Measurements from ENCODE around the gene NR1H3.

NR1H3 gene

GRCh38 chr11:47280860-47281259 lies 23.1 kb downstream of the NR1H3 start:
- no peak for ATAC-seq (ENCODE audit: low read depth)
- Histone ChIP-seq H3K36me3 (ENCODE audit: low read depth) (peaks cover 92% of the 10 kb centered on the region), H3K4me3 (ENCODE audit: severe bottlenecking) (no peak overlapping the region), H3K9me3 (ENCODE audit: severe bottlenecking) (no peaks in the 10 kb centered on the region), H3K27ac (ENCODE audit: poor library complexity, severe bottlenecking) (no peak overlapping the region), H3K27me3 (ENCODE audit: insufficient read depth, poor library complexity, severe bottlenecking) (no peaks in the 10 kb centered on the region), H3K4me1 (ENCODE audit: insufficient read depth, poor library complexity, severe bottlenecking) (no peaks in the 10 kb centered on the region)
- no peak for TF ChIP-seq CTCF (IDR thresholded peaks at IDR 0.05; ENCODE audit: poor library complexity, severe bottlenecking)
- DNase-seq (ENCODE audit: low spot score): no peak

GRCh38 chr11:47282462-47282861 lies 24.7 kb downstream of the NR1H3 start:
- DNase-seq (ENCODE audit: low spot score) (no peak), ATAC-seq (ENCODE audit: low read depth) (no peak)
- H3K4me1 ChIP-seq (ENCODE audit: insufficient read depth, poor library complexity, severe bottlenecking): no peaks in the 10 kb centered on the region
- no peak overlapping the region for H3K27ac ChIP-seq (ENCODE audit: poor library complexity, severe bottlenecking)
- peaks cover 88% of the 10 kb centered on the region for H3K36me3 ChIP-seq (ENCODE audit: low read depth)
- no peak for TF ChIP-seq CTCF (IDR thresholded peaks at IDR 0.05; ENCODE audit: poor library complexity, severe bottlenecking)
- no peaks in the 10 kb centered on the region for H3K9me3 ChIP-seq (ENCODE audit: severe bottlenecking)
- no peaks in the 10 kb centered on the region for H3K27me3 ChIP-seq (ENCODE audit: insufficient read depth, poor library complexity, severe bottlenecking)
- H3K4me3 ChIP-seq (ENCODE audit: severe bottlenecking): no peak overlapping the region

GRCh38 chr11:47284151-47284550 lies 26.4 kb downstream of the NR1H3 start:
- ATAC-seq (ENCODE audit: low read depth) (no peak), DNase-seq (ENCODE audit: low spot score) (no peak)
- no peak overlapping the region for H3K27ac ChIP-seq (ENCODE audit: poor library complexity, severe bottlenecking)
- peaks cover 73% of the 10 kb centered on the region for H3K36me3 ChIP-seq (ENCODE audit: low read depth)
- TF ChIP-seq CTCF (IDR thresholded peaks at IDR 0.05; ENCODE audit: poor library complexity, severe bottlenecking): no peak
- H3K4me3 ChIP-seq (ENCODE audit: severe bottlenecking): no peak overlapping the region
- H3K27me3 ChIP-seq (ENCODE audit: insufficient read depth, poor library complexity, severe bottlenecking): no peaks in the 10 kb centered on the region
- no peaks in the 10 kb centered on the region for H3K9me3 ChIP-seq (ENCODE audit: severe bottlenecking)
- H3K4me1 ChIP-seq (ENCODE audit: insufficient read depth, poor library complexity, severe bottlenecking): no peaks in the 10 kb centered on the region

DNA sequence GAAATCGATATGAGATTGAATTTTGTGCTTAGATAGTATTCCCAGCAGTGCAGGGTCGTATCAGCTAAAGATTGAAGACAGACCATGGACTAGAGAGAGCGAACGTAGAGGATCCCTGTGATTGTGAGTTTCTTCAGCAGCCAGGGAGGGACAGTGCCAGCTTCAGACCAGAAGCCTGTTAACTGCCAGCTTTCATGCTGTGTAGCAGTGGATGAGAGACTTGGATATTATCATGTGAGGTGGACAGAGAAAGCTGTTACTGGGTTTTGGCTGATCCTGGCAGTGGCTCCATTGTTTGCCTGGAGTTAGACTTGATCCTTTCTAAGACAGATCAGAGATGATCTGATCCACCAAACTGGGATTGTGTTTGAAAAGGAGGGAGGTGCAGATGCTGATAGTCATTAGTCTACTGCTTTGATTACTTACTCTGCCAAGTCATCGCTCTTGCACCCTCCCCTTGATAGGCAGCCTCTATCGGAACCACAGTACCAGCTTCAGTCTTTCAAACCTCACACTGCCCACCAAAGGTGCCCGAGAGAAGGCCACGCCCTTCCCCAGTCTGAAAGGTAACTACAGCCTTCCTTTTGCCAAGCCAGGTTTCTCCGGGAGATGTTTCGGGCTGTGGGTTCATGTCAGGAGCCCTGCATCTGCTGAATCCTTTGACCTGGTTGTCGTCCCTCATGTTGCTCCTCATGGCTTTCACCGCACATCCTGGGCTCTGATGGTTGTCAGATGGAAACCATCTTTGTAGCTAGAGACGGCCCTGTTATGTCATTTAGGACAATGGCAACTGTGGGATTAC lies 28.4 kb downstream of the NR1H3 start:
- no peak; the same call in 2 of the 3 replicates for ATAC-seq (ENCODE audit: low read depth)
- no peak overlapping the region for H3K27ac ChIP-seq (ENCODE audit: poor library complexity, severe bottlenecking)
- no peak for DNase-seq (ENCODE audit: low spot score)
- no peak overlapping the region for H3K4me3 ChIP-seq (ENCODE audit: severe bottlenecking)
- no peaks in the 10 kb centered on the region for H3K9me3 ChIP-seq (ENCODE audit: severe bottlenecking)
- H3K27me3 ChIP-seq (ENCODE audit: insufficient read depth, poor library complexity, severe bottlenecking): no peaks in the 10 kb centered on the region
- no peaks in the 10 kb centered on the region for H3K4me1 ChIP-seq (ENCODE audit: insufficient read depth, poor library complexity, severe bottlenecking)
- no peak for TF ChIP-seq CTCF (IDR thresholded peaks at IDR 0.05; ENCODE audit: poor library complexity, severe bottlenecking)
- H3K36me3 ChIP-seq (ENCODE audit: low read depth): peaks cover 70% of the 10 kb centered on the region

GRCh38 chr11:47288066-47288465 lies 30.3 kb downstream of the NR1H3 start:
- peaks cover 53% of the 10 kb centered on the region for H3K36me3 ChIP-seq (ENCODE audit: low read depth)
- no peak for TF ChIP-seq CTCF (IDR thresholded peaks at IDR 0.05; ENCODE audit: poor library complexity, severe bottlenecking)
- ATAC-seq (ENCODE audit: low read depth): no peak

More at GRCh38 chr11:47288066-47288465, 30.3 kb downstream of the NR1H3 start:
- Histone ChIP-seq H3K27ac (ENCODE audit: poor library complexity, severe bottlenecking) (no peak overlapping the region), H3K9me3 (ENCODE audit: severe bottlenecking) (no peaks in the 10 kb centered on the region), H3K4me3 (ENCODE audit: severe bottlenecking) (no peak overlapping the region), H3K27me3 (ENCODE audit: insufficient read depth, poor library complexity, severe bottlenecking) (no peaks in the 10 kb centered on the region), H3K4me1 (ENCODE audit: insufficient read depth, poor library complexity, severe bottlenecking) (no peaks in the 10 kb centered on the region)
- no peak for DNase-seq (ENCODE audit: low spot score)
